ENCODE data around the gene PMEPA1. TPM values are rescaled to one million over a fixed set of nuclear protein-coding genes. Genes with fewer than 3 reads are reported as not detected.

The PMEPA1 gene
- polyA plus RNA-seq, 1 donor: 18.9 TPM

- Histone ChIP-seq H3K27ac (ENCODE audit: low read length) (no peak overlapping the region), H3K36me3 (ENCODE audit: control insufficient read depth, insufficient read depth, low read length) (peaks cover 9% of the 10 kb centered on the region), H3K4me3 (ENCODE audit: low read length) (no peak overlapping the region), H3K4me1 (ENCODE audit: control insufficient read depth, insufficient read depth, low read length) (peaks cover 9% of the 10 kb centered on the region), H3K27me3 (ENCODE audit: control insufficient read depth, insufficient read depth, low read length) (peaks cover 2% of the 10 kb centered on the region), H3K9me3 (ENCODE audit: control insufficient read depth, low read depth, low read length) (no peaks in the 10 kb centered on the region)
- no peak for DNase-seq
- WGBS (ENCODE audit: insufficient coverage, low lambda C conversion rate): no CpG with 5 or more reads among the region's 14 CpGs
These were observed 5.6 kb downstream of the PMEPA1 start for GRCh38 chr20:57704245-57704644.

- DNase-seq: no peak
- WGBS (ENCODE audit: insufficient coverage, low lambda C conversion rate): no CpG with 5 or more reads among the region's 6 CpGs
- Histone ChIP-seq H3K9me3 (ENCODE audit: control insufficient read depth, low read depth, low read length) (no peaks in the 10 kb centered on the region), H3K4me1 (ENCODE audit: control insufficient read depth, insufficient read depth, low read length) (peaks cover 15% of the 10 kb centered on the region), H3K4me3 (ENCODE audit: low read length) (no peak overlapping the region), H3K36me3 (ENCODE audit: control insufficient read depth, insufficient read depth, low read length) (peaks cover 9% of the 10 kb centered on the region), H3K27me3 (ENCODE audit: control insufficient read depth, insufficient read depth, low read length) (no peaks in the 10 kb centered on the region), H3K27ac (ENCODE audit: low read length) (no peak overlapping the region)
These were observed 6.8 kb downstream of the PMEPA1 start for GRCh38 chr20:57703013-57703412.

- no peaks in the 10 kb centered on the region for H3K9me3 ChIP-seq (ENCODE audit: control insufficient read depth, low read depth, low read length)
- DNase-seq: no peak
- peaks cover 15% of the 10 kb centered on the region for H3K4me1 ChIP-seq (ENCODE audit: control insufficient read depth, insufficient read depth, low read length)
- H3K4me3 ChIP-seq (ENCODE audit: low read length): no peak overlapping the region
- H3K27me3 ChIP-seq (ENCODE audit: control insufficient read depth, insufficient read depth, low read length): no peaks in the 10 kb centered on the region
- H3K36me3 ChIP-seq (ENCODE audit: control insufficient read depth, insufficient read depth, low read length): peaks cover 9% of the 10 kb centered on the region
- 100% methylated on average over 1 of the region's 6 CpGs for WGBS (ENCODE audit: insufficient coverage, low lambda C conversion rate)
- H3K27ac ChIP-seq (ENCODE audit: low read length): no peak overlapping the region
These were observed 7.3 kb downstream of the PMEPA1 start for GRCh38 chr20:57702521-57702920.

GRCh38 chr20:57702091-57702490, 7.7 kb downstream of the PMEPA1 start:
- Histone ChIP-seq H3K36me3 (ENCODE audit: control insufficient read depth, insufficient read depth, low read length) (peaks cover 9% of the 10 kb centered on the region), H3K27ac (ENCODE audit: low read length) (no peak overlapping the region), H3K4me1 (ENCODE audit: control insufficient read depth, insufficient read depth, low read length) (peaks cover 18% of the 10 kb centered on the region), H3K9me3 (ENCODE audit: control insufficient read depth, low read depth, low read length) (no peaks in the 10 kb centered on the region), H3K27me3 (ENCODE audit: control insufficient read depth, insufficient read depth, low read length) (no peaks in the 10 kb centered on the region), H3K4me3 (ENCODE audit: low read length) (no peak overlapping the region)
- DNase-seq: no peak
- WGBS (ENCODE audit: insufficient coverage, low lambda C conversion rate): no CpG with 5 or more reads among the region's 12 CpGs

- H3K9me3 ChIP-seq (ENCODE audit: control insufficient read depth, low read depth, low read length): no peaks in the 10 kb centered on the region
- no peaks in the 10 kb centered on the region for H3K27me3 ChIP-seq (ENCODE audit: control insufficient read depth, insufficient read depth, low read length)
- H3K36me3 ChIP-seq (ENCODE audit: control insufficient read depth, insufficient read depth, low read length): peaks cover 9% of the 10 kb centered on the region
- no peak for DNase-seq
- no peak overlapping the region for H3K27ac ChIP-seq (ENCODE audit: low read length)
- no peak overlapping the region for H3K4me3 ChIP-seq (ENCODE audit: low read length)
- no CpG with 5 or more reads among the region's 7 CpGs for WGBS (ENCODE audit: insufficient coverage, low lambda C conversion rate)
- H3K4me1 ChIP-seq (ENCODE audit: control insufficient read depth, insufficient read depth, low read length): peaks cover 21% of the 10 kb centered on the region
These were observed 8.2 kb downstream of the PMEPA1 start for GRCh38 chr20:57701651-57702050.

GRCh38 chr20:57701090-57701489, 8.7 kb downstream of the PMEPA1 start:
- H3K27me3 ChIP-seq (ENCODE audit: control insufficient read depth, insufficient read depth, low read length): no peaks in the 10 kb centered on the region
- peaks cover 21% of the 10 kb centered on the region for H3K4me1 ChIP-seq (ENCODE audit: control insufficient read depth, insufficient read depth, low read length)
- no peak overlapping the region for H3K27ac ChIP-seq (ENCODE audit: low read length)
- H3K36me3 ChIP-seq (ENCODE audit: control insufficient read depth, insufficient read depth, low read length): peaks cover 9% of the 10 kb centered on the region
- H3K4me3 ChIP-seq (ENCODE audit: low read length): no peak overlapping the region
- WGBS (ENCODE audit: insufficient coverage, low lambda C conversion rate): 100% methylated on average over 1 of the region's 6 CpGs
- no peak for DNase-seq
- H3K9me3 ChIP-seq (ENCODE audit: control insufficient read depth, low read depth, low read length): no peaks in the 10 kb centered on the region

GRCh38 chr20:57699395-57699794, 10.4 kb downstream of the PMEPA1 start:
- H3K9me3 ChIP-seq (ENCODE audit: control insufficient read depth, low read depth, low read length): no peaks in the 10 kb centered on the region
- H3K27me3 ChIP-seq (ENCODE audit: control insufficient read depth, insufficient read depth, low read length): no peaks in the 10 kb centered on the region
- no peak for DNase-seq
- H3K27ac ChIP-seq (ENCODE audit: low read length): no peak overlapping the region
- WGBS (ENCODE audit: insufficient coverage, low lambda C conversion rate): no CpG with 5 or more reads among the region's 8 CpGs
- H3K4me3 ChIP-seq (ENCODE audit: low read length): no peak overlapping the region
- peaks cover 7% of the 10 kb centered on the region for H3K36me3 ChIP-seq (ENCODE audit: control insufficient read depth, insufficient read depth, low read length)
- H3K4me1 ChIP-seq (ENCODE audit: control insufficient read depth, insufficient read depth, low read length): peaks cover 28% of the 10 kb centered on the region

GRCh38 chr20:57698867-57699275, 10.9 kb downstream of the PMEPA1 start:
- no peaks in the 10 kb centered on the region for H3K27me3 ChIP-seq (ENCODE audit: control insufficient read depth, insufficient read depth, low read length)
- DNase-seq: no peak
- peak overlapping the region; percentile 45 for H3K27ac ChIP-seq (ENCODE audit: low read length)
- no CpG with 5 or more reads among the region's 7 CpGs for WGBS (ENCODE audit: insufficient coverage, low lambda C conversion rate)
- H3K9me3 ChIP-seq (ENCODE audit: control insufficient read depth, low read depth, low read length): no peaks in the 10 kb centered on the region
- H3K36me3 ChIP-seq (ENCODE audit: control insufficient read depth, insufficient read depth, low read length): peaks cover 7% of the 10 kb centered on the region
- peaks cover 32% of the 10 kb centered on the region for H3K4me1 ChIP-seq (ENCODE audit: control insufficient read depth, insufficient read depth, low read length)
- H3K4me3 ChIP-seq (ENCODE audit: low read length): no peak overlapping the region

GRCh38 chr20:57698116-57698866, 11.5 kb downstream of the PMEPA1 start:
- peak; percentile 93 to 95 for DNase-seq
- 90% methylated on average over 2 of the region's 17 CpGs for WGBS (ENCODE audit: insufficient coverage, low lambda C conversion rate)
- Histone ChIP-seq H3K9me3 (ENCODE audit: control insufficient read depth, low read depth, low read length) (no peaks in the 10 kb centered on the region), H3K27ac (ENCODE audit: low read length) (peak overlapping the region; percentile 46), H3K4me1 (ENCODE audit: control insufficient read depth, insufficient read depth, low read length) (peaks cover 38% of the 10 kb centered on the region), H3K4me3 (ENCODE audit: low read length) (no peak overlapping the region), H3K27me3 (ENCODE audit: control insufficient read depth, insufficient read depth, low read length) (no peaks in the 10 kb centered on the region), H3K36me3 (ENCODE audit: control insufficient read depth, insufficient read depth, low read length) (peaks cover 7% of the 10 kb centered on the region)

- peaks cover 41% of the 10 kb centered on the region for H3K4me1 ChIP-seq (ENCODE audit: control insufficient read depth, insufficient read depth, low read length)
- 71% methylated on average over 2 of the region's 7 CpGs for WGBS (ENCODE audit: insufficient coverage, low lambda C conversion rate)
- H3K36me3 ChIP-seq (ENCODE audit: control insufficient read depth, insufficient read depth, low read length): peaks cover 7% of the 10 kb centered on the region
- no peak overlapping the region for H3K4me3 ChIP-seq (ENCODE audit: low read length)
- peak overlapping the region; percentile 46 for H3K27ac ChIP-seq (ENCODE audit: low read length)
- no peaks in the 10 kb centered on the region for H3K9me3 ChIP-seq (ENCODE audit: control insufficient read depth, low read depth, low read length)
- DNase-seq: peak; percentile 35 to 64
- H3K27me3 ChIP-seq (ENCODE audit: control insufficient read depth, insufficient read depth, low read length): no peaks in the 10 kb centered on the region
These were observed 12.3 kb downstream of the PMEPA1 start for GRCh38 chr20:57697543-57697942.

GRCh38 chr20:57696401-57696961, 13.3 kb downstream of the PMEPA1 start:
- H3K4me1 ChIP-seq (ENCODE audit: control insufficient read depth, insufficient read depth, low read length): peaks cover 47% of the 10 kb centered on the region
- no peak for DNase-seq
- H3K4me3 ChIP-seq (ENCODE audit: low read length): no peak overlapping the region
- peaks cover 7% of the 10 kb centered on the region for H3K36me3 ChIP-seq (ENCODE audit: control insufficient read depth, insufficient read depth, low read length)
- no peak overlapping the region for H3K27ac ChIP-seq (ENCODE audit: low read length)
- H3K9me3 ChIP-seq (ENCODE audit: control insufficient read depth, low read depth, low read length): no peaks in the 10 kb centered on the region
- 80% methylated on average over 3 of the region's 12 CpGs for WGBS (ENCODE audit: insufficient coverage, low lambda C conversion rate)
- H3K27me3 ChIP-seq (ENCODE audit: control insufficient read depth, insufficient read depth, low read length): no peaks in the 10 kb centered on the region

Measured in large intestine (tissue), 3 donors.